ENCODE results near the gene TMEM163.

- TF ChIP-seq CTCF (IDR thresholded peaks at IDR 0.05), result no peak
- TF ChIP-seq POLR2A (IDR thresholded peaks at IDR 0.05), result no peak
These were observed 52.9 kb downstream of the TMEM163 start for GRCh38 chr2:134665727-134666506.

Measured in uterus (tissue), 2 donors.